ENCODE data around the gene GPANK1. TPM values are rescaled to one million over a fixed set of nuclear protein-coding genes. Genes with fewer than 3 reads are reported as not detected.
A peak's percentile ranks its signal among the peaks of the same experiment; 100 is the strongest.

GPANK1 gene
- total RNA-seq, 4 donors from 2014 or later = 17.3 to 29.8 (median 24.5) TPM

DNA sequence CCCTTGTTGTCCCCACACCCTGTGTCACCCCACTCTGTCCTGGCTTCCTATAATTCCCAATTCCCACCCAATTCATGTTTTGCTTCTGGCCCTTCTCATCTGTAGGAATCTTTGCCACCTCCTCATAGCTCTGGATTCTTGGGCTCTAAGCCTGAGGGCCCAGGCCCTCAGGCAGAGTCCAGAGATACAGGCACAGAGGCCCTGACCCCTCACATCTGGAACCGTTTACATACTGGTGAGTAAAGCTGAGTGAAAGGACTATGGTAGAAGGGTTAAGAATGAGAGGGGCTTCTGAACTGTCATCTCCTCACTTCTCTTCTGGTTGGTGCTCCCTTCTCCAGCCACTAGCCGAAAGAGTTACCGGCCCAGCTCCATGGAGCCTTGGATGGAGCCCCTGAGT, 30.7 kb downstream of the GPANK1 start:
- DNase-seq = no peak
- H3K36me3 ChIP-seq = peaks cover 0 to 97% of the 10 kb centered on the region in 2 donors
- ATAC-seq = no peak

DNA sequence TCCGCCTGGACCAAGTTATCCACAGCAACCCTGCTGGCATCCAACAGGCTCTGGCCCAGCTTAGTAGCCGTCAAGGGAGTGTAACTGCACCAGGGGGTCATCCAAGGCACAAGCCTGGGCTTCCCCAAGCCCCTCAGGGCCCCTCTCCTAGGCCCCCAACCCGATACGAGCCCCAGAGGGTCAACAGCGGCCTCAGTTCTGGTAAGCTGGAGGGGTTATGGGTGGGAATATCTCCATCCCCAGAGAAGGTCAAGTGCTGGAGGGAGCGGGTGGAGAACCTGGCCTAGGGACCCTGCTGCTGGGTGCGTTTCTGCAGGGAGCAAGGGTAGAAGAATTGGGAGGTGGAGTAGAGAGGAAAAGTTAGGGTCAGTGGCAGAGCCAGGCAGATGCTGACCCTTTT, 31.4 kb downstream of the GPANK1 start:
- intact Hi-C loops (cut with DNase I; ENCODE audit: low total_unique reads) = no loop called here
- Histone ChIP-seq H3K4me1 (no peaks in the 10 kb centered on the region), H3K27ac (no peak overlapping the region), H3K36me3 (peaks cover 0 to 99% of the 10 kb centered on the region in 2 donors), H3K4me3 (no peak overlapping the region), H3K9me3 (no peaks in the 10 kb centered on the region), H3K27me3 (no peaks in the 10 kb centered on the region)
- ATAC-seq = no peak
- no peak for DNase-seq
- in situ Hi-C loops (cut with MboI; ENCODE audit: low sequenced_read_pairs in 4 of 4) = no loop called here
- TF ChIP-seq POLR2A (IDR thresholded peaks at IDR 0.05) = no peak
- TF ChIP-seq, protein P1, sequence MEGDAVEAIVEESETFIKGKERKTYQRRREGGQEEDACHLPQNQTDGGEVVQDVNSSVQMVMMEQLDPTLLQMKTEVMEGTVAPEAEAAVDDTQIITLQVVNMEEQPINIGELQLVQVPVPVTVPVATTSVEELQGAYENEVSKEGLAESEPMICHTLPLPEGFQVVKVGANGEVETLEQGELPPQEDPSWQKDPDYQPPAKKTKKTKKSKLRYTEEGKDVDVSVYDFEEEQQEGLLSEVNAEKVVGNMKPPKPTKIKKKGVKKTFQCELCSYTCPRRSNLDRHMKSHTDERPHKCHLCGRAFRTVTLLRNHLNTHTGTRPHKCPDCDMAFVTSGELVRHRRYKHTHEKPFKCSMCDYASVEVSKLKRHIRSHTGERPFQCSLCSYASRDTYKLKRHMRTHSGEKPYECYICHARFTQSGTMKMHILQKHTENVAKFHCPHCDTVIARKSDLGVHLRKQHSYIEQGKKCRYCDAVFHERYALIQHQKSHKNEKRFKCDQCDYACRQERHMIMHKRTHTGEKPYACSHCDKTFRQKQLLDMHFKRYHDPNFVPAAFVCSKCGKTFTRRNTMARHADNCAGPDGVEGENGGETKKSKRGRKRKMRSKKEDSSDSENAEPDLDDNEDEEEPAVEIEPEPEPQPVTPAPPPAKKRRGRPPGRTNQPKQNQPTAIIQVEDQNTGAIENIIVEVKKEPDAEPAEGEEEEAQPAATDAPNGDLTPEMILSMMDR (IDR thresholded peaks at IDR 0.05 in 4 of 5, conservative IDR thresholded peaks at IDR 0.05 in 1 of 5) = no peak

More for the DNA sequence above, 30.7 kb downstream of the GPANK1 start:
- TF ChIP-seq, protein P1 (IDR thresholded peaks at IDR 0.05 in 4 of 5, conservative IDR thresholded peaks at IDR 0.05 in 1 of 5) = no peak
- TF ChIP-seq POLR2A (IDR thresholded peaks at IDR 0.05) = no peak
- in situ Hi-C loops (cut with MboI; ENCODE audit: low sequenced_read_pairs in 4 of 4) (no loop called here), intact Hi-C loops (cut with DNase I; ENCODE audit: low total_unique reads) (no loop called here)
- H3K4me3 ChIP-seq = no peak overlapping the region
- no peaks in the 10 kb centered on the region for H3K9me3 ChIP-seq
- H3K4me1 ChIP-seq = no peaks in the 10 kb centered on the region
- H3K27me3 ChIP-seq = no peaks in the 10 kb centered on the region
- no peak overlapping the region for H3K27ac ChIP-seq

- DNase-seq (no peak), ATAC-seq (no peak)
- H3K9me3 ChIP-seq = no peaks in the 10 kb centered on the region
- no peaks in the 10 kb centered on the region for H3K4me1 ChIP-seq
- TF ChIP-seq POLR2A (IDR thresholded peaks at IDR 0.05) = no peak
- TF ChIP-seq, protein P1 (IDR thresholded peaks at IDR 0.05 in 4 of 5, conservative IDR thresholded peaks at IDR 0.05 in 1 of 5) = no peak
- H3K27me3 ChIP-seq = no peaks in the 10 kb centered on the region
- H3K4me3 ChIP-seq = no peak overlapping the region
- intact Hi-C loops (cut with DNase I; ENCODE audit: low total_unique reads) = no loop called here
- H3K36me3 ChIP-seq = peaks cover 2 to 100% of the 10 kb centered on the region in 2 donors
- H3K27ac ChIP-seq = peak overlapping the region in 1 of 4 donors; percentile 3
- in situ Hi-C loops (cut with MboI; ENCODE audit: low sequenced_read_pairs in 4 of 4) = no loop called here
Observed at GRCh38 chr6:31632279-31632946, 32.4 kb downstream of the GPANK1 start.

GRCh38 chr6:31631681-31632278, 33.0 kb downstream of the GPANK1 start:
- ATAC-seq (no peak), DNase-seq (no peak)
- H3K9me3 ChIP-seq = no peaks in the 10 kb centered on the region
- in situ Hi-C loops (cut with MboI; ENCODE audit: low sequenced_read_pairs in 4 of 4) = no loop called here
- H3K27me3 ChIP-seq = no peaks in the 10 kb centered on the region
- intact Hi-C loops (cut with DNase I; ENCODE audit: low total_unique reads) = no loop called here
- no peak overlapping the region for H3K4me3 ChIP-seq
- TF ChIP-seq, protein P1 (IDR thresholded peaks at IDR 0.05 in 4 of 5, conservative IDR thresholded peaks at IDR 0.05 in 1 of 5) = no peak
- no peak for TF ChIP-seq POLR2A (IDR thresholded peaks at IDR 0.05)
- no peak overlapping the region for H3K27ac ChIP-seq
- peaks cover 2 to 100% of the 10 kb centered on the region in 2 donors for H3K36me3 ChIP-seq
- H3K4me1 ChIP-seq = no peaks in the 10 kb centered on the region
